GM23248 (cell line): ENCODE measurements around the gene XYLB.

Experiments
- EZH2 ChIP-seq: fragments of 200-600 bp; sonication (generic); IDR thresholded peaks from 2 replicates; pipeline ENCODE4 v1.6.1; 2018; ENCODE audit warnings: antibody characterized with exemption, mild to moderate bottlenecking; ENCODE audit not compliant: insufficient read depth, poor library complexity, severe bottlenecking
- EZH2phosphoT487 ChIP-seq: fragments of 200-600 bp; sonication (generic); IDR thresholded peaks from 2 replicates; pipeline ENCODE4 v1.6.1; 2018; ENCODE audit warnings: antibody characterized with exemption, moderate library complexity, mild to moderate bottlenecking, low read depth; ENCODE audit not compliant: insufficient read depth

GRCh38 chr3:38372214-38372601 is 25.6 kb downstream of the XYLB start:
- TF ChIP-seq EZH2 (no peak), EZH2phosphoT487 (no peak)
